HL-60 (cell line): Measurements from ENCODE around the gene HPSE2.

Experiments used
- CTCF ChIP-seq: IDR thresholded peaks from one replicate; pipeline ENCODE4 v1.5.1; 2011; ENCODE audit warnings: low read length, control low read depth, inconsistent platforms; ENCODE audit not compliant: insufficient read depth
- POLR2AphosphoS5 ChIP-seq: IDR thresholded peaks from 2 replicates; pipeline ENCODE4 v1.6.1; 2012; ENCODE audit warnings: low read depth

- TF ChIP-seq CTCF (no peak), POLR2AphosphoS5 (no peak)
Observed at GRCh38 chr10:98513704-98514103, 721.9 kb downstream of the HPSE2 start.
